SK-N-DZ (cell line): Measurements from ENCODE around the gene SLAIN2.

Experiments
- DNase-seq: peaks from one replicate; pipeline ENCODE4 v3.0.0-alpha.2; 2015; ENCODE audit warnings: low spot score

The SLAIN2 gene

DNA sequence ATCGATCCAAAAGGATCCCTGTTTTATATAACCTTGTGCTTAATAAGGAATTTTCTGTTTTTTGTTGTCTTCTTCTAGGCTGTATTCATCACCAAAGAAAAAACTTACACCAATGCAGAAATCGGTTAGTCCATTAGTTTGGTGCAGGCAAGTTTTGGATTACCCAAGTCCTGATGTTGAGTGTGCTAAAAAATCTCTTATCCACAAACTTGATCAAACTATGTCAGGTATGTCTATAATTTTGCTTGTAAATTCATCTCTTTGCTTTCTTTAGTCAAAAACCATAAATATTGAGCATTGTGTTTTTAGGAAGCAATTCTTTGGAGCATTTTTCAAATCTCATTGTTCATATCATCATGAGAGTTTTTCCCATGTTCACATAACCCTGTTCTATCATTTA, 28.4 kb downstream of the SLAIN2 start:
- no peak for DNase-seq

GRCh38 chr4:48370260-48371134, 29.2 kb downstream of the SLAIN2 start:
- no peak for DNase-seq

DNA sequence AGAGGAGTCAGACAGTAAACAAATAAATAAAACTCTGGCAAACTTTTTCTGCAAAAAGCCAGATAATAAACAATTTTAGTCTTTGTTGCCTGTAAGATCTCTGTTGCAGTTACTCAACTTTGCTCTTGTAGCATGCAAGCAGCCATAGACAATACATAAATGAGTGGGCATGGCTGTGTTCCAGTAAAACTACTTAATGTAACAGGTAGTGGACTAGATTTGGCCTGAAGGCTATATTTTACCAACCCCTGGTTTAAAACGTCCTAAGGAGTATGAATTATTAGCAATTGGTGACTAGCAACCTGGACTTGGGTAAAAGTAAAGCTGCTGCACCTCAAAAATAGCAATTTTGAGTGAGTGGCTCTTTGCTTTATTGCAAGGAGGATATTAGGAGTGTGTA, 30.9 kb downstream of the SLAIN2 start:
- DNase-seq = no peak

- peak; percentile 58 for DNase-seq
These were observed 34.4 kb downstream of the SLAIN2 start for GRCh38 chr4:48375651-48376304.

GRCh38 chr4:48379587-48380180, 38.4 kb downstream of the SLAIN2 start:
- DNase-seq = peak; percentile 70

- no peak for DNase-seq
These were observed 39.3 kb downstream of the SLAIN2 start for GRCh38 chr4:48380583-48381167.

DNA sequence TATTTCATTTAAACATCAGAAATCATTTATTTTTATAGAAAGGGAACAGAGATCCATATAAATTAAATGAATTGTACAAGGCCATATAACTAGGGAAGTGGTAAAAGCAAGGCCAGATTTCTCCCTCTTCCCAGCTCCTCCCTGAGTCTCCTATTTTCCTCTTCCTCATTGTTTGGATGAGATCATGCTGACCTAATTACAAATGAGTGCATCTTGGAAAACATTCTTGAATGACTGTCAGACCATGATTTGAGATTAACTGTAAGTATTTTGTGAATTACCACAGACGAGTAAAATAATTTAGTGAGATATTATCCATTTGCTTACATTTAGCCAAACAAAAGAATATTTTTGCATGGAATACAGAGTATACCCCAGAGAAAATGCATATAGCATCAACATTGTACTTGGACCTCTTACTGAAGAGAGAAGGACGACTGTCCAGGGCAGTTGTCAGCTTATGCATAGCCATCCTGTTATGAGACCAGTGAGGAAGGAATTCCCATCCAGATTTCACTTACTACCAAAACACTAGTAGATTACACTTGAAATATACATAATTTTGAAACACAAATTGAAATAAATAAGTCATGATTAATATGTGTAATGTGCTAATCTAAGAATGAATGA, 47.3 kb downstream of the SLAIN2 start:
- no peak for DNase-seq

DNA sequence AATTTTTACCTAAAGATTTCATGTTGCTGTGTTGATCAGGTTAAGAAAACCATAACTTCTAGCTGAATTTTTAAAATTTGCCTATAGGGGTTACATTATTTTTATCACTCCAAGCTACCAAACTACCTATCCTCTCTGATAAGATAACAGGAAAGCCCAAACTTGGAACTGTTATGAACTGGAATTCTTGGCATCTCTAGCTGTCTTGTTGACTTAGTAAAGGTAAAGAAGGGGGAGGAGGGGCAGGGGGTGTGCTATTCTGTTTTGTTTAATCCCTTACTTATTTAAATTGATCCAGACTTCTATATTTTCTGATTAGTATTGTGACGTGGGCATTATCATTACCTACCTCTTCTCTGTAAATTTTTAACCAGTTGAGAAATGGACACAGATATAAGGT, 54.7 kb downstream of the SLAIN2 start:
- no peak for DNase-seq

- DNase-seq = no peak
These were observed 59.1 kb downstream of the SLAIN2 start for GRCh38 chr4:48400416-48400815.

DNA sequence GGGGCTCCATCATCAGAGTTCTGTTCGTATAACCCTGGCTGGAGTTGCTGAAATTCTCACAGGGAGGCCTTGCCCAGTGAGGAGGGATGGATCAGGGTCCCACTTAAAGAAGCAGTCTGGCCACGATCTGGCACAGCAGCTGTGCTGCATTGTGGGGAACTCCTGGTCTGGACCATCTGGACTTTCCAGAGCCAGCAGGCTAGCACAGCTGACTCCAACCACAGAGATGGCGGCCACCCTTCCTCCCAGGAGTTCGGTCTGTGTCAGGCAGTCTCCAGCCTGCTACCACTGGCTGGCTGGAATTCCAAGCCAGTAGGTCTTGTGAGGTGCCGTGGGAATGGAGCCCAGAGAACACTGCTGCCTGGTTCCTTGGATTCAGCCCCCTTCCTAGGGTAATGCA, 62.0 kb downstream of the SLAIN2 start:
- no peak for DNase-seq

DNA sequence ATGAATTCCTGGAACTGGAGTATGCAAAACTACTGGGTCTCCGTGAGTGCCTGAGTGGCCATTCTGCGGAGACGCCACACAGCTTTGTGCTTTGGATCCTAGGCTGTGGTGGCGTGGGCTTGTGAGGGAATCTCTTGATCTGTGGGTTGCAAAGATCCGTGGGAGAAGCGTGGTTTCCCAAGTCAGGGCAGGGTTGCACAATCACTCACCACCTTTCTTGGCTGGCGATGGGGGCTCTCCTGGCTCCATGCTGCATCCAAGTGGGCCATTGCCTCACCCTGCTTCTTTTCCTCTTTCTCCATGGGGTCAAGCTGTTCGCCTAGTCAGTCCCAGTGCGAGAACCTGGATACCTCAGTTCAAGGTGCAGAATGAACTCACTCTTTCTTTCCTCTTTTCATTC, 62.5 kb downstream of the SLAIN2 start:
- DNase-seq = no peak

- DNase-seq = no peak
These were observed 64.6 kb downstream of the SLAIN2 start for GRCh38 chr4:48405924-48406323.

- DNase-seq = no peak
These were observed 67.9 kb downstream of the SLAIN2 start for GRCh38 chr4:48409203-48409602.

- DNase-seq = no peak
These were observed 69.5 kb downstream of the SLAIN2 start for GRCh38 chr4:48410812-48411211.

- DNase-seq = no peak
These were observed 78.8 kb downstream of the SLAIN2 start for GRCh38 chr4:48420144-48420543.

DNA sequence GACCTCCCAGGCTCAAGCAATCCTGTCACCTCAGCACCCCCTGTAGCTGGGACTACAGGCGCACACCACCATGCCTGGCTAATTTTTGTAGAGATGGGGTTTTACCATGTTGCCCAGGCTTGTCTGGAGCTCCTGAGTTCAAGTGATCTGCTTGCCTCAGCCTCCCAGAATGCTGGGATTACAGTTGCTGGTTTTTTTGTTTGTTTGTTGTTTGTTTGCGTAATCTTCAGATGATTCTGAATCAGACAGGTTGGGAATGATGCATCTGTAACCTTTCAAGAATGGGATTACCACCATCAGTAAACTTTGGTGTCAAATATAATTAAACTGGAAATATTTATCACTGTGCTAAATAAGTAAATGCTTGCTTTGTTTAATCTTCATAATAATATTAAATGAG, 79.8 kb downstream of the SLAIN2 start:
- DNase-seq = no peak

GRCh38 chr4:48428926-48429325, 87.6 kb downstream of the SLAIN2 start:
- DNase-seq = no peak

DNA sequence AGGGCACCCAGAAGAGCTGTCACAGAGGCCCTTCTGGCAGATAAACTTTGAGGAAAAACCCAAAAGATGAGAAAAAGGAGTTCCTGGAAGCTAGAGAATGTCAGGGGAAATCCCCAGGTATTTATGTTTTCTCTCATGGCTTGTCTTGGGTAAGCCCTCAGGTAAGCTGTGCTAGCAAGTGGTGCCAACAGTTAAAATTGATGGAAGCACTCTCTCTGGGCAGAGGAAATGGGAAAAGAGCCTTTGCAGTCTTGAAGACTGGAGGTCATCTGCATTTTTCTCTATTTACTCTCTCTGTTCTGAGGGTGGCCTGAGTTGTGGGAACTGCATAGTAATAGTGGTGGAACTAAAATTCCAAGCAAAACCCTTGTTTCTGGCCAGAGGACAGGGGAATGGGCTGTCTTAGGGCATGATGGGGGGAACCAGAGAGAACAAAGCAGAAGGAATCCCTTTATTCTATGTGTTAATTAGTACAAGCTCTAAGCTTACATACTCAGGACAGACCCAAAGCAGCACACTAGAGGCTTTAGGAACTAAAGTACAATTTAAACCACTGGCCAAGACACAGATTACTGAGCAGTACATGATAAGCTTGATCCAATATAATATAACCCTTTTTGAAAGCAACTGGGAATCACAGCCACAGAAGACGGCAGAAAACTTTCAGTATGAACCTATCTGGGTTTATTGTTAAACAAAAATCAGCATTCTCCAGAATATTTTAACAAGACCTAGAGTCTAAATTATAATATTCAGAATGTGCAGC, 88.6 kb downstream of the SLAIN2 start:
- DNase-seq = no peak

DNA sequence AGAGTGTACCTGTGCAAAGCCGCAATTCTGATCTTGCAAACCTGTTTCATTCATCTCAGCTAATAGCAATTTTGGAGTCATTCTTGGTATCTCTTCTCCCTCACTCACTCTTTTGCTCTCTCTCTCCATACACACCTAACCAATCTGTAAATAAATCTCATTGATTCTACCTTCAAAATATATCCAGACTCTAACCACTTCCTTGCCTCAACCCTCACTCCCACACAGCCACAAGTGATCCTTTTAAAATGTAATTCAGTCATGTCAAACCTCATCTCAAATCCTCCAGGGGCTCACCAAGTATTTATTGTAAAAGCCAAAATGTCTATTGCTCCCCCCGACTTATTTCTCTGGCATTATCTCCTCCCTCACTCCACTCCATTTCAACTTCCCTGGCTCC, 90.1 kb downstream of the SLAIN2 start:
- DNase-seq = no peak

GRCh38 chr4:48432017-48432416, 90.7 kb downstream of the SLAIN2 start:
- DNase-seq = no peak

DNA sequence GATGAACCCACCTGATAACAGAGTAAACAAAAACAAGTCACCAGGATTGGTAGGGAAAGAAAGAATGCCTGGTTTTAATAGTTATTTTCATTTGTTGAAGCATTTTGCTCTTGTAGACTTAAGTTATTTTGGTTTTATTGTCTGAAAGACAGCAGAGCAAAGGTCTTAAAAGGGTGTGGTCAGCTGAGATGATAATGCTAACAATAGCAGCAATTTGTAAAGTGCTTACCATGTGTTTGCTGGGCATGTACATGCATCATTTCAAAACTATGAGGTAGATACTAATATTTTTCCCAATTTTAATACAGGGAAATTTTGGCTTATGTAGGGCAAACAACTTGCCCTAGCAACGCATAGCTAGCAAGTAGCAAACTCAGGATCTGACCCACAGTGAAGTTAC, 95.0 kb downstream of the SLAIN2 start:
- DNase-seq = no peak
